ENCODE results near the gene C10orf71.
A peak's percentile ranks its signal among the peaks of the same experiment; 100 is the strongest.

Gene C10orf71

DNA sequence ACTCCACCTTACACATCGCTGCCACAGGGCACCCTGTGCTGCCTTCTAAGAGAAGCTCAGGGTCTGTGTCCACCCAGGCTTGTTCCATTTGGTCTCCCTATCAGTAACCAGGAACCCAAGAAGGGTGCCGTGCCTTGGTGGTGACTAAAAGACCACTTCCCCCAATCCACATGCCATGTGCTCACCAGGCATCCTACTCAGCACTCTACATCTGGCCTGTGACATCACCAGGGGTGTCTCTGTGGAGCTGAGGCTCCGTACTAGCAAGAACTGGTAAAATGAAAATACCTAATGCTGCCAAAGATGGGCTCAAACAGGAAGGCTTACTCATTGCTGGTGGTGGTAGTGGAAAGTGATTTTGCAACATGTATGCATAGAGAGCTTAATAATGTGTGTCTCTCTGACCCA, 19.0 kb upstream of the C10orf71 start:
- H3K4me3 ChIP-seq (ENCODE audit: low read depth, low read length), result no peak overlapping the region
- no peak for DNase-seq (ENCODE audit: low read depth)
- TF ChIP-seq, protein P1, sequence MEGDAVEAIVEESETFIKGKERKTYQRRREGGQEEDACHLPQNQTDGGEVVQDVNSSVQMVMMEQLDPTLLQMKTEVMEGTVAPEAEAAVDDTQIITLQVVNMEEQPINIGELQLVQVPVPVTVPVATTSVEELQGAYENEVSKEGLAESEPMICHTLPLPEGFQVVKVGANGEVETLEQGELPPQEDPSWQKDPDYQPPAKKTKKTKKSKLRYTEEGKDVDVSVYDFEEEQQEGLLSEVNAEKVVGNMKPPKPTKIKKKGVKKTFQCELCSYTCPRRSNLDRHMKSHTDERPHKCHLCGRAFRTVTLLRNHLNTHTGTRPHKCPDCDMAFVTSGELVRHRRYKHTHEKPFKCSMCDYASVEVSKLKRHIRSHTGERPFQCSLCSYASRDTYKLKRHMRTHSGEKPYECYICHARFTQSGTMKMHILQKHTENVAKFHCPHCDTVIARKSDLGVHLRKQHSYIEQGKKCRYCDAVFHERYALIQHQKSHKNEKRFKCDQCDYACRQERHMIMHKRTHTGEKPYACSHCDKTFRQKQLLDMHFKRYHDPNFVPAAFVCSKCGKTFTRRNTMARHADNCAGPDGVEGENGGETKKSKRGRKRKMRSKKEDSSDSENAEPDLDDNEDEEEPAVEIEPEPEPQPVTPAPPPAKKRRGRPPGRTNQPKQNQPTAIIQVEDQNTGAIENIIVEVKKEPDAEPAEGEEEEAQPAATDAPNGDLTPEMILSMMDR (IDR thresholded peaks at IDR 0.05; ENCODE audit: low read depth, low read length, missing control alignments), result no peak

DNA sequence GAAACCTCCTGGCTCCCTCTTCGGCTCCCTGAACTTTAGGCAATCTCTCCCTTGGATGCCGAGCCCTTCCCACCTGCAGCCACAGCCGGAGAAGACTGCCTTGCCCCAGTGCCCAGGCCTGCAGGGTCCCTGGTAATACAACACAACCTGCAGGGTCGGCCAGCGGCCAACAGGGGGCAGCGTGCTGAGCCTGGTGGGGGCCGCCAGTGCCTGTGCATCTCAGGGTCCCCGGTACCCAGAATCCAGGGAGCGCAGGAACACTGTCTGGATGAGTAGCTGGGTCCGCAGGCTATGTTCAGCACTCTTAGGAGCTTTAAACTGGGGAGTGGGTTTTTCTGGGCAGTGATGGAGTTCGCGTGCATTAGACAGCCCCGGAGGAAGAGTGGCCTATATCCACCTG, 17.5 kb upstream of the C10orf71 start:
- no peak overlapping the region for H3K4me3 ChIP-seq (ENCODE audit: low read depth, low read length)
- TF ChIP-seq, protein P1 (IDR thresholded peaks at IDR 0.05; ENCODE audit: low read depth, low read length, missing control alignments), result peak; percentile 52
- DNase-seq (ENCODE audit: low read depth), result no peak

GRCh38 chr10:49282306-49282705, 16.7 kb upstream of the C10orf71 start:
- no peak overlapping the region for H3K4me3 ChIP-seq (ENCODE audit: low read depth, low read length)
- no peak for DNase-seq (ENCODE audit: low read depth)
- TF ChIP-seq, protein P1 (IDR thresholded peaks at IDR 0.05; ENCODE audit: low read depth, low read length, missing control alignments), result no peak

DNA sequence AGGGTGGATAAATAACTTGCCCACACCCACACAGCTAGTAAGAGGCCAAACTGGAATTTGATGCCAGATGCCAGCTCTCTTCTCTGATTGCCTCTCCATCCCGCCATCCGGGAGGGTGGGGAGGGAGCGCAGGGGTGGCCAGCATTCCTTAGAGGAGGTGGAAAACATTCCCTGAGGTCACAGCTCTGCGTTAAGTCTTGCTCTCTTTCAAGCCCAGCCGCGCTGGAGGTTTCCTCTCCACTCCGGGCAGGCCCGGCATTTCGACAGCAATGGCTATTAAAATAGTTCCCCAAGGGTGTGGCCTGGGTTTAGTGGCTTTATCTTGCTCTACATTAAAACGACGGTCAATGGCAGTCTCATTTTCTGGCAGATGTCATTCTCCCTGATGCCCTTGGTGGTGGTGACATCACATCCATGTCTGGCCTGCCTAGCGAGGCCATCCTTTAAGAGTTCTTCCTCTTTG, 16.1 kb upstream of the C10orf71 start:
- no peak overlapping the region for H3K4me3 ChIP-seq (ENCODE audit: low read depth, low read length)
- no peak for DNase-seq (ENCODE audit: low read depth)
- TF ChIP-seq, protein P1 (IDR thresholded peaks at IDR 0.05; ENCODE audit: low read depth, low read length, missing control alignments), result no peak

DNA sequence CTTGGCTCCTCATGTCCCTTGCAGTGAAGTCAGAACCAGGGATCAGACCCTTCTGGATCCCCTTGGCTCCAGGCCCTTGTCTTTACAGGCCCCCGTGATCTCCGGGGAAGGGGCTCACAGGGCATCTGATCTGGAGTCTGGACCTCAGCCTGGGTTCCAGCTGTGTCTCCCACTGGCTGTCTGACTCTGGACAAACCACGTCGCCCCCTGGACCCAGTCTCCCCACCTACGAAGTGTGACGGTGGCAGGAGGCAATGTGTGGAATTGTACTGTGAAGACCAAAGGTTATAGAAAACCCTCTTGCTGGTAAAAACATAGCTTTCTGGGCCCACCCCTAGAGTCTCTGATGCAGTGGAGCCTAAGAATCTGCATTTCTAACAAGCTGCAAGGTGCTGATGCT, 15.5 kb upstream of the C10orf71 start:
- no peak overlapping the region for H3K4me3 ChIP-seq (ENCODE audit: low read depth, low read length)
- DNase-seq (ENCODE audit: low read depth), result no peak
- TF ChIP-seq, protein P1 (IDR thresholded peaks at IDR 0.05; ENCODE audit: low read depth, low read length, missing control alignments), result no peak

GRCh38 chr10:49284356-49284755, 14.6 kb upstream of the C10orf71 start:
- TF ChIP-seq, protein P1 (IDR thresholded peaks at IDR 0.05; ENCODE audit: low read depth, low read length, missing control alignments), result no peak
- DNase-seq (ENCODE audit: low read depth), result no peak
- H3K4me3 ChIP-seq (ENCODE audit: low read depth, low read length), result no peak overlapping the region

DNA sequence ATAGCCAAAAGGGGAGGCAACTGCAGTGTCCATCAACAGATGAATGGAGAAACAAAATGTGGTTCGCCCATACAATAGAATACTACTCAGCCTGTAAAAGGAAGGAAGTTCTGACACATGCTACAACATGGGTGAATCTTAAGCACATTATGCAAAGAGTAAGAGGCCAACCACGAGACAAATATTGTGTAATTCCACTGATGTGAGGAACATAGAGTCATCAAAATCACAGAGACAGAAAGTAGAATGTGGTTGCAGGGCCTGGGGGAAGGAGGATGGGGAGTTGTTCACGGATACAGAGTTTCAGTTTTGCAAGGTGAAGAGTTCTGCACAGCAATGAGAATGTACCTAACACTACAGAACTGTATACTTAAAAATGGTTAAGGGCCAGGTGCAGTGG, 13.7 kb upstream of the C10orf71 start:
- no peak overlapping the region for H3K4me3 ChIP-seq (ENCODE audit: low read depth, low read length)
- no peak for DNase-seq (ENCODE audit: low read depth)
- TF ChIP-seq, protein P1 (IDR thresholded peaks at IDR 0.05; ENCODE audit: low read depth, low read length, missing control alignments), result no peak
